HTERT RPE-1 (cell line): ENCODE data around the gene ENDOD1.

ENCODE experiments used
- in situ Hi-C: fragments of 300-500 bp; cut with MboI; formaldehyde crosslinking; loops from 4 replicates; pipeline ENCODE4 v1.14.3; 2020; ENCODE audit warnings: low sequenced_read_pairs

The ENDOD1 gene

DNA sequence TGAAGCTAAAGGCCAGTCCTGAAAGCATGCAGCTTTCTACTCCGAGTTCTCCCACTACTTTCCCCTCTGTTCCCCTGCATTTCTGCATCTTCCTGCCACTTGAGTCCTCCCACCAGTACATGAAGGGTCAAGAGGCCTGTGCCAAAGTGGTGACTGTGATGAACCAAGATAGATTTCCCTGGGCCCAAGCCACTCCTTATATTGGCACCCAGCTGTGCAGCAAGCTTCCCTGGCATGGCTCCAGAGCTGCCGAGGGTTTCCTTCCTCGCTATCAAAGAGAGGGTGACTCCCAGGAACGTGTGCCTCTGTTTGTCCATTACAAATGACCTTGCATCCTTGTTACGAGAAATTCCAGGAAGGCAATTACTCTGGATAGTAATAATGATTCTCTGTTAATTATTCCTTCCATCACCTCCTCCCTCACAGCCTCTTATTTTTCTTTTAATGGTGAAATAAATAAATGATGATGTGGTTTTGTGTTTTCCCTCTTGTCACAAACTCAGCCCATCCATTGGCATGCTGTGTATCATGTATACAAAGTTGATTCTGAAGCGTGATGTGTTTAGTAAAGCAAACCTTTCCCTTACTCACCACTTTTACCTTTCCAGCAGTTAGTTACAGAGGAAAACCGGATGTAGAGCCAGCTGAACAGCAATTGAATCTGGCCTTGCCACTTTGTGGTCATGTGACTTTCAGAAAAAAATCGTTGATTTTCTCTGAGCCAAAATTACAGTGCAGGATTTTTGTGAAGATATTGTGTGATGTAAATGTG lies 14.7 kb upstream of the ENDOD1 start:
- in situ Hi-C loops, result no loop called here

GRCh38 chr11:95076416-95076815 lies 13.2 kb upstream of the ENDOD1 start:
- in situ Hi-C loops, result no loop called here

DNA sequence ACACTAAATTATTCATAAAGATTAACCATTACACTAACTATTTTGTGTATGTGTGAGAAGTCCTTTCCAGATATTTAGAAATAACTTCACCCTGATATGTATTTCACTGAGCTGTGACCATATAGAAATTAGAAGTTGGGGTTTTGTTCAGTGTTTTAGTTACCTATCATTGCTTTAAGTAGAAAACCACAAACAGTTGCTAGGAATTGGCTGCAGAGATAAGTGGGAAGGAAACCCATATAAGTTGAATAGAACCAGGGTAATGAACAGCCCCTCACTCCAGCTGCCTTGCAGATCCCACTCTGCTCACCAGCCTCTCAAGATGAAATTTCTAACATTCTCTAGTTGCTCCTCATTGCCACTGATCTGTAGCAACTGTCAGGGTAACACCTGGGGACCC lies 12.7 kb upstream of the ENDOD1 start:
- in situ Hi-C loops, result no loop called here

DNA sequence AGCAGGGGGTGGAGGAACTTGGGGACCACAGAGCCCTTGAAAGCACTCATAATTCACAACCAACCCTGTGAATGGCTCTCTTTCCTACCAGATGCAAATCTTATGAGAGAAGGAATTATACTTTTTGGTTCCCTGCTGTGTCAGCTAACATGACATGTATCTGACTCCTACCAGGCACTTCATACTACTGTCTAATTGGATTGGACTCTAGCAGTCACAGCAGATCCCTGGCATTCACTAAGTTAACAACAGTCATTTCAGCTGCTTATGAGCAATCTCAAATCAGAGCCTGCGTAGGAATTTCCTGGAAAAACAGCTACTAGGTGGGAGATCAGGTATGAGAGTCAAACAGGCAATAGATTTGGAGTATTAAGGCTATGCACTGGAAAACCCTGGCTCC lies 11.1 kb upstream of the ENDOD1 start:
- in situ Hi-C loops, result no loop called here

GRCh38 chr11:95081010-95081409 lies 8.6 kb upstream of the ENDOD1 start:
- in situ Hi-C loops, result no loop called here

- in situ Hi-C loops, result no loop called here
Observed at GRCh38 chr11:95081412-95081811, 8.2 kb upstream of the ENDOD1 start.

DNA sequence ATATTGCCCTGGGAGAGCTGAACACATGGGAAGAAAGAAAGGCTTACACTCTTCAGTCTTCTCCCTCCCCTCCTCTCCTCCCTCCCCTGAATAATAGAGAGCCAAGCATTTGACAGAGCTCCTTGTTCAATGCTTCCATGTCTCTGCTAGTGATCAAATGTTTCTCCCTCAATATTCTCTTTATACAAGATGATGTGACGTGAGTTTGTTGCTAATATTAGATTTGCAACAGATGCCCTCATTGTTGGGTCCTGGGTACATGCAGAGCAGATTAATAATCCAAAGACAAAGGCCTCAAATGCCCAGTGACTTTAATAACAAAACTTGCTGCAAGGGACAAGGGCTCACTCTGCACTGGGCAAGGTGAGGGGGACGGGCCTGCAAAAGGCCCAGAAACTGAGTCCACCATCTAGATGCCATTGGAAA lies 7.1 kb upstream of the ENDOD1 start:
- in situ Hi-C loops, result no loop called here

GRCh38 chr11:95084509-95084908 lies 5.1 kb upstream of the ENDOD1 start:
- in situ Hi-C loops, result no loop called here

- in situ Hi-C loops, result no loop called here
Observed at GRCh38 chr11:95085117-95085816, 4.4 kb upstream of the ENDOD1 start.

DNA sequence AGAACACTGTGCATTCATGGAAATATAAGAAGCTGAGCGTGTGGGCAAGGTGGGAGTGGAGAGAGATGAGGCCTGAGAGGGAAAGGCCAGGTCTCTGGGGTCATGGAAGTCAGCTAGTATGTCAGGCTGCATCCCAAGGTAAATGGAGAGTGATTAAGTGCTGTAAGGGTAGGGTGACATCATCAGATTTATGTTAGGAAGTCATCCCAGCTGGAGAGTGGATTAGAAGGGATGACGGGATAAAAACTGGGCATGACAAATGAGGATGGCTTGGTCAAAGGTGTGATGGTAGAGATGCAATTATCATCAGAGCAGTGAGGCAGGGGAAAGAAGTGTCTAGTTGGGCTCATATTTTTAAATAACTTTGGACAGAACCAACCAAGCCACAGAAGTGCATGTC lies 3.5 kb upstream of the ENDOD1 start:
- in situ Hi-C loops, result no loop called here

GRCh38 chr11:95086836-95087570 lies 2.6 kb upstream of the ENDOD1 start:
- in situ Hi-C loops, result no loop called here

- in situ Hi-C loops, result no loop called here
Observed at GRCh38 chr11:95088946-95089619, 563 bp upstream of the ENDOD1 start.

- in situ Hi-C loops, result no loop called here
Observed at GRCh38 chr11:95091663-95092180, 2.1 kb downstream of the ENDOD1 start.

DNA sequence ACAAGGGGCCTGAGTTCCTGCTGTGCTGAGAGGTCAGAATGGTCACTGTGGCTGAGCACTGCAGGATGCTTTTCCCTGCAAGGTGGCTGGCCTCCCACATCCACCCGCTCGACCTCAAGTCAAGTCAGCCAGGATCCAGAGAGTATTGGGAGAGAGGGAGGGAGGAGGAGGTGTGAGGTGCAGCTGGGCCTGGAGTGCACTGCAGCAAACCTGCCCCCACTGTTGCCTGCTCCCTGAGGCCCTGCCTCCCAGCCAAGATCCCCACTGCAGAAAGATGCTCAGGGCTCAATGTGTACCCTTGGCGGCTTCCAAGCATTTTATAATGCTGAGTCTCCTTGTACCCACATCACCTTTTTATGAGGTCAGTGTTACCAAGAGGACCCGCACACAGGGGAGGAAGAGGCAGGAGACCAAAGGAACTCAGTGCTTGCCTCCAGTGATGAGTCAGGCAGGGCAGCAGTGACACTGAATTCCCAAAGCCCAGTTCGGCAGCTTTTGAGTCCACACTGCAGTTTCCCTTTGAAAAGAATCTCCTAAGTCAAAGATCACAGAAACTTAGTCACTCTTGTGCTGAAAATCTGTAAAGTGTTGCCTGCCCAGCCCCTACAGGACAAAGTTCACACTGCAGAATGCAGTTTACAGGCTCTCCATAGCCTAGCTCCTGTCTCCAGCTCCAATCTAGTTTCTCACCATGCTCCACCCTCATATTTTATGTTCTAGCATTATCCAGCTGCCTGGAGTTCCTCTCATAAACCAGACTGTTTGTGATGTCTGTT lies 3.1 kb downstream of the ENDOD1 start:
- in situ Hi-C loops, result no loop called here

DNA sequence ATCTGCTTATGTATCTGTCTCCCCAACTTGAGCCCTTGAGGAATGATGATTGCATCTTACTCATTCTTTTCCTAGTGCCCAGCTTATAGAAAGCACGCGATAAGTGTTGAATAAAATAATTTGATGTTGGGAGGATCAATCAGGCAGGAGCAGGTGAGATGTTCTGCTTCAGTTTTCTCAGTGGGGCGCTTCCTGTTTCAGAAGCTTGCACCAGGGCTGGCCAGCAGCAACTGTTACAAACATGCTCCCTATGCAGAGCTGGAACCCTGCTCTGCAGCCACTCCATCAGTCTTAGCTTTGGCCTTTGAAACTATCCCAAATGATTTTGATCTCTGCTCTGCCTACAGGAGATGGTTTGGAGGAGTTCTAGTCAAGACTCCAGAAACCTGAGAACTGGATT lies 3.9 kb downstream of the ENDOD1 start:
- in situ Hi-C loops, result no loop called here

DNA sequence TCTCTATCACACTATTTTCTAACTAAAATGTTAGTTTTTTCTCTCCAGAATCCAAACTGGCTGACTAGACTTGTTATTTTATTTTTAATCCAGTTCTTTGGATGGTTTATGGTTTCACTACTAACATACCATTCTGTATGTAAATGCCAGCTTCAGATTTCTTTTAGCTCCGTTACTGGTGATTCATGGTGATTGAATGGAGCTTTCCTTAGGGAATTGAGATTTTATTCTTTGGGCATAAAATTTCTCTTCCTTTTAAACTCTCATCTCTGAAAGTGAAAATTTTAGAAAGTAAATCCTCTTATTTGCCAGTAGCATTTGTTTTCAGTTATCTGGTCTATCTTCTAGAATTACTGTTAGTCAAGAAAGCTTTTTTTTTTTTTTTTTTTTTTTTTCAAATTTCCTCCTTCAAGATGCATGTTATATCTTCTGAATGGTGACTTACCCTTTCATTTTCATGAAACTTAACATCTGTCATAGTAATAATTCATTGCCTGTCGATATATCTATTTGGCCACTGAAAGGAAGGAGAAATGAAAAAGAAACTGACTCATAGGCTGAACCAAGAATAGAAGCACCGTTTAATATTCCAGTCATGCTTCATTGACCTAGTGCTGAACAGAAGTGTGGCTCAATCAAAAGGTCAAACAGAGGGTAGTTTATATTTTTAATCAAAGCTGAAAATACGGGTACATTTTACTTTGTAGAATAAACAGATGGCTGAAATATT lies 6.4 kb downstream of the ENDOD1 start:
- in situ Hi-C loops, result no loop called here

DNA sequence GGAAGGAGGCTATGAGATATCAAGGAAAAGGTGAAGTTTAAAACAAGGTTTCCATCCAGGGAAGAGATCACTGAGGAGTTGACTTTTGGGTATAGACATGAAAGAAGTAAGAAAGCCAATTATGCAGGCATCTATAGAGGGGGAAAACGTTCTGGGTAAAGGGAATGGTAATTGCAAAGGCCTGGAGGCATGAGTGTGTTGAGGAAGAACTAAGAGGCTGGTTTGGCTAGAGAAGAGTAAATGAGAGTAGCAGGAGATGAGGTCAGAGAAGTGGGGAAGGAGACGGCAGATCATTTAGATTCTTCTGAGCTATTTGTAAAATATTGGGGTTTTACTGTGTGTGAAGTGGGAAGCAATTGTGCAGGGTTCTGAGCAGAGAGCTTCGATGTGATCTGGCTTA lies 7.6 kb downstream of the ENDOD1 start:
- in situ Hi-C loops, result no loop called here

DNA sequence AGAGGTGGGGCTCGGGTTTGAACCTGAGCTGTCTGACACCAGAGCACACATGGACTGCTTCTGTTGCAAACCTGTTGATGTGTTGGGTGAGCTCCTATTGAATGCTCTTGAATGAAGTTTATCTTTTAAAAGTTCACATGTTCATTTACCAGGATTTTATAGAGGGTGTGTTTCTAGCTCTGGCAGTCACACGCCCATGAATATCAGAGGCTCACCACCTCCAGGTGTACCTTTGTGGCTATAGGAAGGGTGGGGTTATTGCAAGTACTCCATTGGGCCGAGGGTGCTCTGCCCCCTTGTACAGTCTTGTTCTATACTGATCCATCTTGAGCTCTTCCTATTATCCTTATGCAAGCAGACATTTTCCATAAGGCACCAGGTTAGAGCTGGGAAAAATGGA lies 9.2 kb downstream of the ENDOD1 start:
- in situ Hi-C loops, result no loop called here

DNA sequence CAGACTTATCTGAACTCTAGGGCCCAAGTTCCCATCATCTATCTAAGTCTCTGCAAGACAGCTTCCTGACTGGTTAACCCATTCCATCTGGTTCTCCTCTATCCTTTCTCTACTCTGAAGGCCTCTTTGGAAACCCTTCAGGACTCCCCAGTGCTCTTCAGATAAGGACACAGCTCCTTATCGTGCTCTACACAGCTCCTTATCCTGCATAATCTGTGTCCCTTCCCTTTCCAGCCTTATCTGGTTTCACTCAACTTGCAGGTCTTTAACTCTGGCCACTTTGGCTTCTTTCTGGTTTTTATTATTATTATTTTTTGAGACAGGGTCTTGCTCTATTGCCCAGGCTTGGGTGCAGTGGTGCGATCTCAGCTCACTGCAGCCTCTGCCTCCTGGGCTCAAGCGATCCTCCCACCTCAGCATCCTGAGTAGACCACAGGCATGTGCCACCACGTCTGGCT lies 10.6 kb downstream of the ENDOD1 start:
- in situ Hi-C loops, result no loop called here
